H1 (cell line): Measurements from ENCODE around the gene CHAD.

ENCODE experiments used
- CEBPB ChIP-seq: IDR thresholded peaks from 2 replicates; pipeline ENCODE4 v1.6.1; 2012; ENCODE audit warnings: low read depth, low read length
- CHD2 ChIP-seq: IDR thresholded peaks from 2 replicates; pipeline ENCODE4 v1.6.1; 2012; ENCODE audit warnings: low read length, improper control_type of control experiment
- CREB1 ChIP-seq: IDR thresholded peaks from 2 replicates; pipeline ENCODE4 v1.6.1; 2012; ENCODE audit warnings: inconsistent platforms
- CTBP2 ChIP-seq: IDR thresholded peaks from 2 replicates; pipeline ENCODE4 v1.7.0; 2011; ENCODE audit warnings: borderline replicate concordance, mild to moderate bottlenecking, moderate library complexity, mixed read lengths, low read length; ENCODE audit not compliant: insufficient read depth, insufficient read length
- CTCF ChIP-seq, 3 experiments: IDR thresholded peaks; 1 replicate in 2 of 3; 2 replicates in 1 of 3; pipeline versions ENCODE4 v1.5.1 to v1.6.1; 2011; ENCODE audit warnings: low read length in 3 of 3, mild to moderate bottlenecking in 3 of 3, inconsistent platforms in 2 of 3, low read depth in 1 of 3, moderate library complexity in 1 of 3; ENCODE audit not compliant: insufficient read depth in 1 of 3; ENCODE audit errors: control extremely low read depth in 1 of 3
- GABPA ChIP-seq: IDR thresholded peaks from 2 replicates; pipeline ENCODE4 v1.6.1; 2011; ENCODE audit warnings: mild to moderate bottlenecking, low read length, moderate library complexity, borderline replicate concordance; ENCODE audit not compliant: insufficient read depth
- KDM1A ChIP-seq: fragments of 200-600, 300-600 bp; sonication (generic); IDR thresholded peaks from 2 replicates; pipeline ENCODE4 v1.7.1; 2016; ENCODE audit warnings: mild to moderate bottlenecking, low read length, borderline replicate concordance
- POLR2A ChIP-seq, 2 experiments: IDR thresholded peaks; 1 replicate in 1 of 2; 2 replicates in 1 of 2; pipeline ENCODE4 v1.6.1; 2011; ENCODE audit warnings: low read depth in 2 of 2, low read length in 2 of 2, mild to moderate bottlenecking in 2 of 2; ENCODE audit errors: control extremely low read depth in 1 of 2
- POLR2AphosphoS5 ChIP-seq: IDR thresholded peaks from 2 replicates; pipeline ENCODE4 v1.6.1; 2011; ENCODE audit warnings: low read depth, low read length
- RAD21 ChIP-seq, 2 experiments: IDR thresholded peaks in 1 of 2; conservative IDR thresholded peaks in 1 of 2; 2 replicates each; pipeline ENCODE4 v1.6.1; 2011; ENCODE audit warnings: low read depth in 2 of 2, low read length in 2 of 2, improper control_type of control experiment in 1 of 2, inconsistent platforms in 1 of 2, mild to moderate bottlenecking in 1 of 2, moderate library complexity in 1 of 2
- SP1 ChIP-seq: IDR thresholded peaks from 2 replicates; pipeline ENCODE4 v1.6.1; 2011; ENCODE audit warnings: low read depth, low read length
- TEAD4 ChIP-seq: IDR thresholded peaks from 2 replicates; pipeline ENCODE4 v1.6.1; 2012; ENCODE audit warnings: low read depth, low read length, inconsistent platforms, mixed read lengths
- USF2 ChIP-seq: IDR thresholded peaks from 2 replicates; pipeline ENCODE4 v1.6.1; 2011; ENCODE audit warnings: low read length, improper control_type of control experiment

- TF ChIP-seq POLR2AphosphoS5 (no peak), POLR2A (IDR thresholded peaks at IDR 0.05; ENCODE audit: control extremely low read depth in 1 of 2, low read depth in 2 of 2, low read length in 2 of 2) (no peak), TEAD4 (no peak), CTBP2 (no peak), CEBPB (no peak), RAD21 (IDR thresholded peaks at IDR 0.05 in 1 of 2, conservative IDR thresholded peaks at IDR 0.05 in 1 of 2; ENCODE audit: low read depth in 2 of 2, low read length in 2 of 2) (no peak), CTCF (IDR thresholded peaks at IDR 0.05; ENCODE audit: control extremely low read depth in 1 of 3, insufficient read depth in 1 of 3, low read depth in 1 of 3, low read length in 3 of 3) (no peak), CHD2 (no peak), SP1 (no peak), CREB1 (no peak), KDM1A (no peak), USF2 (no peak), GABPA (no peak)
Observed at GRCh38 chr17:50480854-50481490, 12.3 kb upstream of the CHAD start.
